Natural killer cell (primary cell): ENCODE data around the gene ARMH3. TPM values are rescaled to one million over a fixed set of nuclear protein-coding genes. Genes with fewer than 3 reads are reported as not detected.

Experiments
- ATAC-seq, 3 donors: fragments of 150-1000 bp in 2 of 3; fragments of 200-7000 bp in 1 of 3; cut with Tn5 transposase; 1 replicate in 1 of 3; 2 replicates in 2 of 3; pipeline ENCODE4 v1.10.0; 2021; ENCODE audit warnings: mild to moderate bottlenecking in 2 of 3, moderate library complexity in 2 of 3
- DNase-seq, 2 donors: peaks; one replicate each; pipeline versions ENCODE4 v3.0.0 to v3.0.0-alpha.2; 2013 to 2021; ENCODE audit warnings: mixed read lengths in 1 of 2
- H3K27ac ChIP-seq: one replicate; pipeline ENCODE4 v1.5.1; 2013; ENCODE audit warnings: mild to moderate bottlenecking, low read length
- H3K27me3 ChIP-seq: one replicate; pipeline ENCODE4 v1.6.1; 2013; ENCODE audit warnings: low read length; ENCODE audit not compliant: control insufficient read depth, insufficient read depth
- H3K36me3 ChIP-seq: one replicate; pipeline ENCODE4 v1.6.1; 2013; ENCODE audit warnings: low read length; ENCODE audit not compliant: control insufficient read depth, insufficient read depth
- H3K4me1 ChIP-seq: one replicate; pipeline ENCODE4 v1.6.1; 2013; ENCODE audit warnings: low read length; ENCODE audit not compliant: control insufficient read depth, insufficient read depth
- H3K4me3 ChIP-seq: one replicate; pipeline ENCODE4 v1.5.1; 2013; ENCODE audit warnings: low read length
- H3K9me3 ChIP-seq: one replicate; pipeline ENCODE4 v1.6.1; 2013; ENCODE audit warnings: low read length; ENCODE audit not compliant: control insufficient read depth, insufficient read depth
- H3K27ac Mint-ChIP-seq, 2 donors: one replicate each; pipeline ENCODE4 v1.8.0; 2022; ENCODE audit warnings: mild to moderate bottlenecking in 2 of 2, mixed read lengths in 2 of 2, moderate library complexity in 1 of 2
- H3K27me3 Mint-ChIP-seq, 2 donors: one replicate each; pipeline ENCODE4 v1.8.0; 2022; ENCODE audit warnings: low read depth in 2 of 2, mixed read lengths in 2 of 2
- H3K36me3 Mint-ChIP-seq: one replicate; pipeline ENCODE4 v1.8.0; 2022; ENCODE audit warnings: mixed read lengths
- H3K4me1 Mint-ChIP-seq, 2 donors: one replicate each; pipeline ENCODE4 v1.8.0; 2022; ENCODE audit warnings: mixed read lengths in 2 of 2
- H3K4me3 Mint-ChIP-seq: one replicate; pipeline ENCODE4 v1.8.0; 2022; ENCODE audit warnings: mild to moderate bottlenecking, moderate library complexity, mixed read lengths
- H3K9me3 Mint-ChIP-seq, 2 donors: one replicate each; pipeline ENCODE4 v1.8.0; 2022; ENCODE audit warnings: mixed read lengths in 2 of 2
- CTCF ChIP-seq: fragments of 200-600 bp; IDR thresholded peaks from one replicate; pipeline ENCODE4 v1.8.0; 2022; ENCODE audit warnings: antibody characterized with exemption
- WGBS: methylation state at CpG from one replicate; pipeline ENCODE4 v1.1.7; 2013; ENCODE audit warnings: missing lambda C conversion rate; ENCODE audit not compliant: insufficient coverage; 5-methylcytosine and 5-hydroxymethylcytosine counted together
- intact Hi-C: fragments of 100-400 bp; cut with micrococcal nuclease; formaldehyde crosslinking; loops from one replicate; pipeline ENCODE4 v1.14.2; 2022
- total RNA-seq, 4 donors: library from RNA; stranded (reverse); fragments of 120-200 nt in 1 of 4; gene quantifications; one replicate each; pipeline versions ENCODE4 v1.2.3 to v1.2.4, GENCODE V29; 2013 to 2022

Gene ARMH3
- total RNA-seq, 3 donors from 2014 or later (not counting 1 experiment from before 2014, with no cell fraction given), result 29.9 to 38.9 (median 35.4) TPM

- Histone ChIP-seq H3K9me3 (no peaks in the 10 kb centered on the region), H3K27ac (no peak overlapping the region), H3K27me3 (no peaks in the 10 kb centered on the region), H3K4me3 (no peak overlapping the region), H3K36me3 (peaks cover 14% of the 10 kb centered on the region), H3K4me1 (no peaks in the 10 kb centered on the region)
- H3K4me3 Mint-ChIP-seq, result no peak overlapping the region
- no peaks in the 10 kb centered on the region for H3K9me3 Mint-ChIP-seq
- ATAC-seq (no peak), DNase-seq (no peak)
- H3K4me1 Mint-ChIP-seq, result peaks cover 13 to 14% of the 10 kb centered on the region in 2 donors
- no peak for TF ChIP-seq CTCF
- no peak overlapping the region for H3K27ac Mint-ChIP-seq
- intact Hi-C loops, result no loop called here
- 100% methylated on average over 1 of the region's 1 CpG for WGBS
- H3K36me3 Mint-ChIP-seq, result no peaks in the 10 kb centered on the region
- H3K27me3 Mint-ChIP-seq, result no peaks in the 10 kb centered on the region
These were observed 115.1 kb downstream of the ARMH3 start for GRCh38 chr10:101940916-101941315.

GRCh38 chr10:101939729-101940128 is 116.2 kb downstream of the ARMH3 start:
- intact Hi-C loops, result no loop called here
- 98% methylated on average over 3 of the region's 3 CpGs for WGBS

GRCh38 chr10:101939008-101939648 is 116.8 kb downstream of the ARMH3 start:
- DNase-seq (no peak), ATAC-seq (no peak)
- no peak for TF ChIP-seq CTCF
- WGBS, result 81% methylated on average over 3 of the region's 3 CpGs
- Mint-ChIP-seq H3K27ac (no peak overlapping the region), H3K9me3 (no peaks in the 10 kb centered on the region), H3K4me1 (peaks cover 15 to 16% of the 10 kb centered on the region in 2 donors), H3K36me3 (no peaks in the 10 kb centered on the region), H3K4me3 (no peak overlapping the region), H3K27me3 (no peaks in the 10 kb centered on the region)
- Histone ChIP-seq H3K9me3 (no peaks in the 10 kb centered on the region), H3K4me3 (no peak overlapping the region), H3K36me3 (peaks cover 14% of the 10 kb centered on the region), H3K4me1 (no peaks in the 10 kb centered on the region), H3K27me3 (no peaks in the 10 kb centered on the region), H3K27ac (no peak overlapping the region)
- intact Hi-C loops, result no loop called here

More at GRCh38 chr10:101939729-101940128, 116.2 kb downstream of the ARMH3 start:
- TF ChIP-seq CTCF, result no peak
- no peaks in the 10 kb centered on the region for H3K36me3 Mint-ChIP-seq
- DNase-seq (no peak), ATAC-seq (no peak)
- Histone ChIP-seq H3K4me1 (no peaks in the 10 kb centered on the region), H3K9me3 (no peaks in the 10 kb centered on the region), H3K27ac (no peak overlapping the region), H3K27me3 (no peaks in the 10 kb centered on the region), H3K36me3 (peaks cover 14% of the 10 kb centered on the region), H3K4me3 (no peak overlapping the region)
- no peak overlapping the region for H3K27ac Mint-ChIP-seq
- no peaks in the 10 kb centered on the region for H3K9me3 Mint-ChIP-seq
- H3K4me3 Mint-ChIP-seq, result no peak overlapping the region
- H3K4me1 Mint-ChIP-seq, result peaks cover 13 to 14% of the 10 kb centered on the region in 2 donors
- no peaks in the 10 kb centered on the region for H3K27me3 Mint-ChIP-seq
